Measurements from ENCODE around the gene PTGIS.

Gene PTGIS

DNA sequence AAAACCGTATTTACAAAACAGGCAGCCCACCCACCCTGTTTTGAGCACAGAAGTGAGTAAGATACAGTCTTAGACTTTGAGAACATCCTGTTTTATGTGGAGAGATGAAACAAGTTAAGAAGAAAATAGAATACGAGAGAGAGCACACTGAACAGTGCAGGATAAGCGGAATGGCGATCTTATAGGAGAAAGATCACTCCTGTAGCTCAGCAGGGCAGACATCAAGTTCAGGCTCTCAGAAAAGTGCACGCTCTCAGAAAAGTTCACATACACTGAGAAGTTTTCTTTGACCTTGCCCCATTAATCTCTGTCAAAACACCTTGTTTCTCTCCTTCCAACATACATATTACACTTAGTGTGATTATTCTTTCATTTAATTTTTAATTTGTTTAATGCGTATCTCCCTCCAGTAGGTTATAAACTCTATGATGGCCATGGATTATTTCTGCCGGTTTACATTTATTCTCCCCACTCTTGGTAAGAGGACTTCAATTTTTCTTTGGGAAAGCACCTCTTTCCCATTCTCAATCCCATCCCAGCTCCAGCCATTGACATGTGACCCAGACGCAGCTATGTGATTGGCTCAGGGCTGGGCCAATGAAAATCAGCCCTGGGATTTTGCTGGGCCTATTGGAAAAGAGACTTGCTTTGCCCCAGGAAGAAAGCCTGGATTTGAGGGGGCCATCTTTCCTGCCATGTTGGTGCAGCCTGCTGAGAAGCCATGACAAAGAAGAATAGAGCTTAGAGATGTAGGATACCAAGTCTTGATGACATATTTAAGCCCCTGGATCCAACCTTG is 101.6 kb downstream of the PTGIS start:
- no peak for DNase-seq

DNA sequence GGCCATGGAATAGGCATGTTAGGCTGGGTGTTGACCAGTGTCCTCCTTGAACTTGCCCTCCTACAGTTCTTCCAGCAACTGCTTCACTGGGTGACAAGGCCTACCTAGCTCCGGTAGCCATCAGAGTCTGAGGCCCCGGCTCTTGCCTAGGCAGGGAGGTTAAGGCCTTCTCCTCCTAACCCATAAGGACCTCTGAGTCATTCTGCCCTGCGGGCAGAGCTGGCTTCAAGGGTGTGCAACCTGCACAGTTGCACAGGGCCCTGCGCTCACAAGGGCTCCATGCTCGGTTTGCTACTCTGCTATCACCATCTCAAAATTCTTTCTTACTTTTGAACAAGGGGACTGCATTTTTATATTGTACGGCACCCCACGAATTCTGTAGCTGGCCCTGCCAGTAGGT is 103.4 kb downstream of the PTGIS start:
- DNase-seq, result no peak

DNA sequence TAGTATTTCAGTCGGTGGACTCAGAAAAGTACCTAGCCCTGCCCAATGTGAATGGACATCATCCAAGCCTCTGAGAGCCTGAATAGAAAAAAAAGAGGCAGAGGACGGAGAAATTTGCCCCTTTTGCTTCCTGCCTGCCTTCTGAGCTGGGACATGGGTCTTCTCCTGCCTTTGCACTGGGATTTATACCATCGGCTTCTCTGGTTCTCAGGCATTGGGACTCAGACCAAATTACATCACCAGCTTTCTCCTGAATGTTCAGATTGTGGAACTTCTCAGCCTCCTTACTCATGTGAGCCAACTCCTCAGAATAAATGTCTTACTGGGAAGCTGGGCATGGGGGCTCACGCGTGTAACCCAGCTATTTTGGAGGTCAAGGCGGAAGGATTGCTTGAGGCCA is 105.3 kb downstream of the PTGIS start:
- DNase-seq, result no peak

DNA sequence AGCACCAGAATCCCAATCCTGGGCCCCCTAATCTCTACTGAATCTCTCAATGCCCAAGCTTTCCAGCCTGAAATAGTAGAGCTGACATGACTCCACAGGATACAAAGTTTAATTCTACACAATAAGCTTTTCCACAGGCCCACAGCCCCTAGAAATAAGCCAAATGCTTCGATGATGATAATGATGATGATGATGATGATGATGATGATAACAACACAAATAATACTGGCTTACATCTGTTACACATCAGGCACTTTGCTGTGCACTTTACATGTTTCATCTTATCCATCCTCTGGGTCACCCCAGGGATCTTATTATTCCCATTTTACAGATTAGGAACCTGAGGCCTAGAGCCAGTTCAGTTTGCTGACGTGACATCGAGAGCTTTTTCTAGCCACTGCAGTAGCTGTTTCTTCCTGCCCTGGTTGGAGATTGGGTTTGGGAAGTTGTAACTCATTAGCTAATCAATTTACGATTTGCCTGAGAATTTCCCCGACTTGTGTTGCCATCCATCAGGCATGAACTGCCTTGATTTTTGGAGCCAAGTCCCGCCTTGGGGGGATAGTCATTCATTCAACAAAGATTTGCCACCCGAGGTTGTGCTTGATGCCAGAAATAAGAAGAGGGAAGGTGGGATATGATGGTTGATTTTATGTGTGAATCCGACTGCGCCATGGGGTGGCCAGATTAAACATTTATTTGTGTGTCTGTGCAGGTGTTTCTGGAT is 105.9 kb downstream of the PTGIS start:
- no peak for DNase-seq

DNA sequence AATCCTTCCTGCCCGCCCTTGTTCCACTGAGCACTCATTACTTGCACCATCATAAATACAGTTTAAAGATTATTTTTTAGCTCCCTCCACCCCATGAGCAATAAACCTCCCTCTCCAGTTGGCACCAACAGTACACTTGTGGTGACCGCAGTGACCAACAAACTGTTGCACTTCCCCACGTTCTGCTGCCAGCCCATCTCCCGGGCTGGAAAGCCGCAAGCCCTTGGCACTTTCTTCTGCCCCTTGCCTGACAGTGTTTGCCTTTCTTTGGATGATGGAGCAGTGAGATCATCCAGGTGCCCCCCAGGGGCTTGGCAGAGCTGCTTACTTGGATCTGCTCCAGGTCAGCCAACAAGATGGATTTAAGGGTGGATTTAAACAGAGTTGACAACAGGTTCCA is 107.0 kb downstream of the PTGIS start:
- DNase-seq, result no peak

DNA sequence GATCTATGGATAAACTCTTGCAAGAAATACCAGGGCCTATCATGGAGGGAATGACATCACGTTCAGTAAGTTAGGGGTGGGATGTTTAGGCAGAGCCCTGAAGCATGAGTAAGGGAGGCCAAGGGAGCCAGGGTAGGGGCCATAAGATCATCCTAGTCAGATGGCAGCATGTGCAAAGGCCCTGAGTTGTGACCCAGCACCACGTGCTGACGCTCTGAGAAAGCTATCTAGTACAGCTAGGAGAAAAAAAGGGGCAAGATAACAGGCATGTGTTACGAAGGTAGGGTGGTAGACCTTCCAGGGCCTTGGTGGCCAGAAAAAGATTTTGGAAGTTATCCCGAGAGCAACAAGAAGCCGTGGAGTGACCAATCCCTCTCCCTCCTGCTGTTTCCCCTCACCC is 107.8 kb downstream of the PTGIS start:
- DNase-seq, result no peak

DNA sequence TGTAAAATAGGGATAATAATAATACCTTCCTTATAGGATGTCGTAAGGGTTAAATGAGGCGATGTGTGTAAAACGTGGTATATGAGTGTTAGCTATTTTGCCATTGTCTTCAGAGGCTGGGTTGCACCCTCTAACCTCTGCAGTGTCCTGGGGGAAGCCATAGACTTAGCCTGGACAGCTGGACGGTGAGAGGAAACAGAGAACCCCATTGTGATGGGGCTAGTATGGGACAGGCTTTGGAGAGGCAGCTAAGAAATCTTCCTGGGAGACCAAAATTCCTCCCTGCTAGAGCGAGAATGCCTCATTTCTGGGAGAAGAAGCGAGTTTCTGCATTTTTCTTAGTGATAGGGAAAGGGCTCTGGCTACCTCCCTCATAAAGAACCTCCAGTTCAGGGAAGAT is 108.3 kb downstream of the PTGIS start:
- no peak for DNase-seq

DNA sequence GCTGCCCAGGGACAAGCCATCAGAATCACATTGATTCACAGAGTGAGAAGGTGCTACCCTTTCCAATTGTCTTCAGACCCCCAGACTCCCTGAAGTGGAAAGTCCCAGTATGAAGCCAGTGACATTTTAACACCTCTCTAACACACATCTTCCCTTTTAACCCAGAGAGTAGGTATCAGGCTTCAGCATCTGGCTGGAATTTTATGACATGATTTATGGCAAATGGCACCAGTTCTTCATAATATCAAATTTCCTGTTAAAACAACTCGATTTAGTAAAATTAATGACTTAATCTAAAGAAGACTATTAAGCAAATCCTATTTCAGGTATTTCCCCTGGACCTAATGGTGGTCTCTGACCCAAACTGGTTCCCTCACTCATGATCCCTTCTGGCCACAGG is 110.5 kb downstream of the PTGIS start:
- no peak for DNase-seq

DNA sequence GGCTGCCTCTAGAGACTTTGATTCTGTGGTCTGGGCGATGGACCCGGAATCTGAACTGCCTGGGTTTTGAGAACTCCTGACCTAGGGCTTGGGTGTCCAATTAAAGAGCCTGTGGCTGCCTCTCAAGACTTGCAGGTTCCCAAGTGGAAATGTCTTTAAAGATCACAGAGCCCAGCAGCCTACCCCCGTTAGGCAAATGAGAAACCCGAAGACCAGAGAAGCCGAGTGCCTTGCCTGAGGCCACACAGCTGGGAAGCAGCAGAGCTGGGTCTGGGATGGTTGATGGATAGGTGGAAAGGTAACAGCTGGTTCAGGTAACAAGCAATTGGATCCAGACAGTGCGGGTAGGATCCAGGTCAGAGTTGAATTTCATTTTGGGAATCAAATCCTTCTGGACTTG is 111.3 kb downstream of the PTGIS start:
- no peak for DNase-seq

DNA sequence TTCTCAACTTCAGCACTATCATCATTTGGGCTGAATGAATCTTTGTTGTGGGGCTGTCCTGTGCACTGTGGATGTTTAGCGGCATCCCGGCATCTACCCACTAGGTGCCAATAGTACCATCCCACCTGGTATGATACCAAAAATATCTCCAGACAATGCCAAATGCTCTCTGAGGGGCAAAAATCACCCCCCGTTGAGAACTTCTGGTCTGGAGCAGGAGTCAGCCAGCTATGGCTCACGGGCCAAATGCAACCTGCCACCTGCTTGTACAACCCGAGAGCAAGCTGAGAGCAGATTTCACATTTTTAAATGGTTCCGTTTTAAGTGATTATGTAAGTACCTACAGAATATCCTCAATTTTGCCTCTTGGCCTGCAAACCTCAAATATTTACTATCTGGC is 112.2 kb downstream of the PTGIS start:
- no peak for DNase-seq

Data from left hindlimb (tissue), 1 donor.